ENCODE results near the gene IMPDH1. TPM values are rescaled to one million over a fixed set of nuclear protein-coding genes. Genes with fewer than 3 reads are reported as not detected.

IMPDH1 gene
- total and polyA plus RNA-seq, 2 experiments from 2014 or later = 34.7 to 70.5 TPM

DNA sequence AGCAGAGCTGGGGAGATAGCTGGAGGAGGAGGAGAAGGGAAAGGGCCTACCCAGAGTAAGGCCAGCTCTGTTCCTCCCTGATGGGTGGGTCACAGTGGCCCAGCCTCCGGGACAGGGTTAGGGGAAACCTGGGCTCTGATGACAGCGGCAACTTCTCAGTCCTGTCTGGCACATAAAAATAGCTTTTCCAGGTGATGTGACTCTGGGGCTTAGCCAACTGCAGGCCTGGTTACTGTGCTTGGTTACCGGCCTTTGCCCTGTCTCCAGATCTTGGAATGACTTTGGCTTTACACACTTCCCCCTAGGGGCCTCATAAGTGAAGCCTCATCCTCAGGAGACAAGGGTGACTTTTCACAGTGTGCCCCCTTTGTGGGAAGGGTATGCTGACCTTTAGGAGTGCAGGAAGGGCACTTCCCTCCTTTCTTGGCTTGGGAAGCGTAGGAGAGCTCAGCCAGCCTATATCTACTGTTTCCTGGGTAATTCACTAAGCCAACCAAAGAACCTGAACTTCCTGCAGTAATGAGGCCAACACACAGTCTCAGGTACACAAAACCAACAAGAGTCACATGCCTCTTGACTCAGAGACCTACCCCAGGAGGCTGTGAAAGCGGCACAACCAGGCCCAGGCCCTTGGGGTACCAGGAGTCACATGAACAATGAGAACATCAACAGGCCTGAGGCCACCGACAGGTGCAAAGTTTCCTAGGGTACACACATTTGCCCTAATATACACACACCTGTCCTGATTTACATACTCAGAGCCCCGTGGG lies 34.2 kb upstream of the IMPDH1 start:
- TF ChIP-seq, protein P1, sequence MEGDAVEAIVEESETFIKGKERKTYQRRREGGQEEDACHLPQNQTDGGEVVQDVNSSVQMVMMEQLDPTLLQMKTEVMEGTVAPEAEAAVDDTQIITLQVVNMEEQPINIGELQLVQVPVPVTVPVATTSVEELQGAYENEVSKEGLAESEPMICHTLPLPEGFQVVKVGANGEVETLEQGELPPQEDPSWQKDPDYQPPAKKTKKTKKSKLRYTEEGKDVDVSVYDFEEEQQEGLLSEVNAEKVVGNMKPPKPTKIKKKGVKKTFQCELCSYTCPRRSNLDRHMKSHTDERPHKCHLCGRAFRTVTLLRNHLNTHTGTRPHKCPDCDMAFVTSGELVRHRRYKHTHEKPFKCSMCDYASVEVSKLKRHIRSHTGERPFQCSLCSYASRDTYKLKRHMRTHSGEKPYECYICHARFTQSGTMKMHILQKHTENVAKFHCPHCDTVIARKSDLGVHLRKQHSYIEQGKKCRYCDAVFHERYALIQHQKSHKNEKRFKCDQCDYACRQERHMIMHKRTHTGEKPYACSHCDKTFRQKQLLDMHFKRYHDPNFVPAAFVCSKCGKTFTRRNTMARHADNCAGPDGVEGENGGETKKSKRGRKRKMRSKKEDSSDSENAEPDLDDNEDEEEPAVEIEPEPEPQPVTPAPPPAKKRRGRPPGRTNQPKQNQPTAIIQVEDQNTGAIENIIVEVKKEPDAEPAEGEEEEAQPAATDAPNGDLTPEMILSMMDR (IDR thresholded peaks at IDR 0.05; ENCODE audit: poor library complexity) = no peak
- TF ChIP-seq EZH2phosphoT487 (IDR thresholded peaks at IDR 0.05; ENCODE audit: low read depth, severe bottlenecking, unreplicated experiment) = no peak
- no peak for TF ChIP-seq EZH2 (IDR thresholded peaks at IDR 0.05; ENCODE audit: borderline replicate concordance)
- H3K27me3 ChIP-seq = no peaks in the 10 kb centered on the region
- peak overlapping the region; percentile 8 for H3K4me2 ChIP-seq
- H3K4me3 ChIP-seq = no peak overlapping the region
- H3K36me3 ChIP-seq (replicated peaks; ENCODE audit: insufficient read depth, low read depth) = no peaks in the 10 kb centered on the region
- H3K9me2 ChIP-seq (replicated peaks; ENCODE audit: insufficient read depth) = no peaks in the 10 kb centered on the region
- H3K4me1 ChIP-seq (ENCODE audit: insufficient read depth) = peaks cover 17% of the 10 kb centered on the region
- H3K79me2 ChIP-seq = no peaks in the 10 kb centered on the region
- H4K20me1 ChIP-seq (ENCODE audit: insufficient read depth, poor library complexity, severe bottlenecking) = no peaks in the 10 kb centered on the region
- DNase-seq (ENCODE audit: low spot score) = peak; percentile 57
- H2AFZ ChIP-seq = no peak overlapping the region
- no peaks in the 10 kb centered on the region for H3K9me3 ChIP-seq (ENCODE audit: low read depth)
- WGBS (ENCODE audit: low lambda C conversion rate, missing lambda C conversion rate) = 67% methylated on average over 7 of the region's 7 CpGs
- H3K27ac ChIP-seq = peak overlapping the region; percentile 91

DNA sequence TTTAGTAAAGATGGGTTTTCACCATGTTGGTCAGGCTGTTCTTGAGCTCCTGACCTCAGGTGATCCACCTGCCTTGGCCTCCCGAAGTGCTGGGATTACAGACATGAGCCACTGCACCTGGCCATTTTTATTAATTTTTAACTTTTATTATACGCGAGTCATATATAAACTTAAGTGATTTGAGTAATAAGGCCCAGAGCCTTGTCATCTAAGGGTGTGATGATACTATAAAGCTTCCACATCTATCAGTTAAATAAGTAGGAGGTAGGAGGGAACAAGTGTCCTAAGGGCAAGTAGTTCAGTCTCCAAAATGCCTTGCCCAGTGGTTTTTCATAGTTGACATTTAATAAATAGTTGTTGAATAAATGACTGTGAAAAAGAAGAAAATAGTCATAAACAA lies 32.6 kb upstream of the IMPDH1 start:
- H3K4me3 ChIP-seq = no peak overlapping the region
- no peaks in the 10 kb centered on the region for H3K27me3 ChIP-seq
- H3K36me3 ChIP-seq (replicated peaks; ENCODE audit: insufficient read depth, low read depth) = no peaks in the 10 kb centered on the region
- peak overlapping the region; percentile 91 for H3K27ac ChIP-seq
- no peak overlapping the region for H3K4me2 ChIP-seq
- H3K79me2 ChIP-seq = no peaks in the 10 kb centered on the region
- no peak for DNase-seq (ENCODE audit: low spot score)
- H2AFZ ChIP-seq = no peak overlapping the region
- H4K20me1 ChIP-seq (ENCODE audit: insufficient read depth, poor library complexity, severe bottlenecking) = no peaks in the 10 kb centered on the region
- TF ChIP-seq EZH2 (IDR thresholded peaks at IDR 0.05; ENCODE audit: borderline replicate concordance) (no peak), EZH2phosphoT487 (IDR thresholded peaks at IDR 0.05; ENCODE audit: low read depth, severe bottlenecking, unreplicated experiment) (no peak)
- TF ChIP-seq, protein P1 (IDR thresholded peaks at IDR 0.05; ENCODE audit: poor library complexity) = no peak
- WGBS (ENCODE audit: low lambda C conversion rate, missing lambda C conversion rate) = 68% methylated on average over 3 of the region's 3 CpGs
- H3K4me1 ChIP-seq (ENCODE audit: insufficient read depth) = peaks cover 17% of the 10 kb centered on the region
- H3K9me3 ChIP-seq (ENCODE audit: low read depth) = no peaks in the 10 kb centered on the region
- no peaks in the 10 kb centered on the region for H3K9me2 ChIP-seq (replicated peaks; ENCODE audit: insufficient read depth)

DNA sequence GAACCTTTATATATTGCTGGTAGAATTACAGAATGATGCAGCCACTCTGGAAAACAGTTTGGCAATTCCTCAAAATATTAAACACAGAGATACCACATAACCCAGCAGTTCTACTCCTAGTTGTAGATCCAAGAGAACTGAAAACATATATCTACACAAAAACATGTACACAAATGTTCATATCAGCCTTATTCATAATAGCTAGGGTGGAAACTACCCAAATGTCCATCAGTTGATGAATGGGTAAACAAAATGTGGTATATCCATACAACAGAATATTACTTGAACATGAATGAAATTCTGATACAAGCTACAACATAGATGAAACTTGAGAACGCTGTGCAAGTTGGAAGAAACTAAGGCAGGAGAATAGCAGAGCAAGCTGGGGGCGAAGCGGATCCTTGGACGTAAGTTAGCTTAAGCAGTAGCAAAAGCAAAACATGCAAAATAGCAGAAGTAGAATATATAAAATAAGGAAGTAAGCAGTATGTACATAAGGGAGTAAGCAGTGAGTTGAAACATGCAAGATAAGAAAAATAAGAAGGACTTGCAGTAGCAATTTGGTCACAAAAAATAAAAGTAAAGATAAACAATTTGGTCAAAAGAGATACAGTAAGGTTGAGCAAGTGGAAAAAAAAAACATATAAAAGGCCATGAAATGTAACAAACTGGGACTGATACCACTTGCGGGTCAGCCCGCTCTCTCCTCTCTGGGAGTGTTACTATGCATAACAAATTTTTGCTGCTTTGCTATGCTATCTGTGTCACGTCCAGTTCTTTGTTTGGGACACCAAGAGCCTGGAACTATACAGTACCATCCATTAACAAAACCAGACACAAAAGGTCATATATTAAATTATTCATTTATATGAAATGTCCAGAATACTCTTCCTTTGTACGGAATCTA lies 27.9 kb upstream of the IMPDH1 start:
- Histone ChIP-seq H3K27ac (no peak overlapping the region), H2AFZ (no peak overlapping the region), H3K36me3 (replicated peaks; ENCODE audit: insufficient read depth, low read depth) (no peaks in the 10 kb centered on the region), H3K4me1 (ENCODE audit: insufficient read depth) (peaks cover 15% of the 10 kb centered on the region), H3K9me2 (replicated peaks; ENCODE audit: insufficient read depth) (no peaks in the 10 kb centered on the region), H3K4me3 (no peak overlapping the region), H3K27me3 (no peaks in the 10 kb centered on the region), H3K79me2 (no peaks in the 10 kb centered on the region), H3K9me3 (ENCODE audit: low read depth) (no peaks in the 10 kb centered on the region), H4K20me1 (ENCODE audit: insufficient read depth, poor library complexity, severe bottlenecking) (no peaks in the 10 kb centered on the region), H3K4me2 (no peak overlapping the region)
- DNase-seq (ENCODE audit: low spot score) = no peak
- WGBS (ENCODE audit: low lambda C conversion rate, missing lambda C conversion rate) = 91% methylated on average over 8 of the region's 8 CpGs
- TF ChIP-seq EZH2phosphoT487 (IDR thresholded peaks at IDR 0.05; ENCODE audit: low read depth, severe bottlenecking, unreplicated experiment) (no peak), EZH2 (IDR thresholded peaks at IDR 0.05; ENCODE audit: borderline replicate concordance) (no peak)
- TF ChIP-seq, protein P1 (IDR thresholded peaks at IDR 0.05; ENCODE audit: poor library complexity) = no peak
